ES-I3 (cell line): ENCODE measurements around the gene KIAA0513.
"Not testable (repeated sequence)": the region's sequence is repeated elsewhere in the genome, so short reads cannot be mapped to it uniquely, and the experiment has no call there.

Experiments
- H3K36me3 ChIP-seq: 2 replicates; pipeline ENCODE4 v1.6.1; 2013; ENCODE audit warnings: mild to moderate bottlenecking, low read length, control low read depth, moderate library complexity; ENCODE audit not compliant: insufficient read depth
- H3K4me1 ChIP-seq: 2 replicates; pipeline ENCODE4 v1.6.1; 2013; ENCODE audit warnings: mild to moderate bottlenecking, control low read depth, low read length; ENCODE audit not compliant: insufficient read depth
- H3K9ac ChIP-seq: 2 replicates; pipeline ENCODE4 v1.6.1; 2013; ENCODE audit warnings: low read depth, mild to moderate bottlenecking, low read length, moderate library complexity
- H3K9me3 ChIP-seq: 2 replicates; pipeline ENCODE4 v1.6.1; 2013; ENCODE audit warnings: mild to moderate bottlenecking, low read length, moderate library complexity; ENCODE audit not compliant: control insufficient read depth, insufficient read depth

The KIAA0513 gene

GRCh38 chr16:85031451-85031850, 3.9 kb downstream of the KIAA0513 start:
- Histone ChIP-seq H3K4me1 (peaks cover 22% of the 10 kb centered on the region), H3K9me3 (no peaks in the 10 kb centered on the region), H3K36me3 (no peaks in the 10 kb centered on the region), H3K9ac (no peak overlapping the region)

- not testable (repeated sequence) for H3K36me3 ChIP-seq, H3K9me3 ChIP-seq, H3K9ac ChIP-seq
- H3K4me1 ChIP-seq: peaks cover 22% of the 10 kb centered on the region
These were observed 4.6 kb downstream of the KIAA0513 start for GRCh38 chr16:85032187-85032586.

GRCh38 chr16:85033171-85033570, 5.6 kb downstream of the KIAA0513 start:
- peaks cover 22% of the 10 kb centered on the region for H3K4me1 ChIP-seq
- no peaks in the 10 kb centered on the region for H3K36me3 ChIP-seq
- no peak overlapping the region for H3K9ac ChIP-seq
- H3K9me3 ChIP-seq: no peaks in the 10 kb centered on the region

GRCh38 chr16:85034591-85035433, 7.2 kb downstream of the KIAA0513 start:
- Histone ChIP-seq H3K9me3 (no peaks in the 10 kb centered on the region), H3K4me1 (peaks cover 8% of the 10 kb centered on the region), H3K9ac (no peak overlapping the region), H3K36me3 (no peaks in the 10 kb centered on the region)

DNA sequence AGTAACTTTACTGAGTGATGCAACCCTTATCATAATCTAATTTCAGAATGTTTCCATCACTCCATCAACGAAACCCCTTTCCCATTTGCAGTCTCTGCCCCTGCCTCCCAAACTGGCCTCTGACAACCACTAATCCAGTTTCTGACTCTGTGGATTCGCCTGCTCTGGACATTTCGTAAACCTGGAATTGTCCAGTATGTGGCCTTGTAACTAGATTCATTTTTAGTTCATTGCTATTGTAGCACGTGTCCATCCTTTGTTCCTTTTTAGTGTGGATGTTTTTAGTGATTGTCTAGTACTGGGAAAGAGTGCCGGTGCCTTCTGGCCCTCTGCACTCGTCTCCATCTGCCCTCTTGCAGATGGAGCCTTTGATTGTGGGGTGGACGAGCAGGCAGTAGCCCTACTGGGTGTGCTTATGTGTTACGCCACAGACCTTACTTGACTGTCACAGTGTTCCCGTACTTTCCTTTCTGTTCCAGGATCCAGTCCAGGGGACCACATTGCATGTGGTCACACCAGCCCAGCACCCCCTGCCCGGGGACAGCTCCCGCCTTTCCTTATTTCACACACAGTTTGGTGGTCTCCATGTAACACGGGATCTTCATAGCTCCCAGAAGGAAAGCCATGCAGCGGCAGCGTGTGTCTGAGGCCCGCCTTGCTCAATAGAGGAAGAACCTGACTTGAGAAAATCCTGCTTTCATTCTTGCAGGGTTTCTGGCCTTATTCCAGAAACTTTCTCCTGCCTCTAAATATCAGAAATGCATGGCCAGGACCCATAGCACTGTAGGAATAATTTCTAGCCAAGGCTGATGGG, 8.8 kb downstream of the KIAA0513 start:
- 0 out of 2 replicates have a peak, but pooled peaks cover 5% of the 10 kb centered on the region for H3K4me1 ChIP-seq
- H3K9me3 ChIP-seq: no peaks in the 10 kb centered on the region
- no peaks in the 10 kb centered on the region for H3K36me3 ChIP-seq
- H3K9ac ChIP-seq: no peak overlapping the region

DNA sequence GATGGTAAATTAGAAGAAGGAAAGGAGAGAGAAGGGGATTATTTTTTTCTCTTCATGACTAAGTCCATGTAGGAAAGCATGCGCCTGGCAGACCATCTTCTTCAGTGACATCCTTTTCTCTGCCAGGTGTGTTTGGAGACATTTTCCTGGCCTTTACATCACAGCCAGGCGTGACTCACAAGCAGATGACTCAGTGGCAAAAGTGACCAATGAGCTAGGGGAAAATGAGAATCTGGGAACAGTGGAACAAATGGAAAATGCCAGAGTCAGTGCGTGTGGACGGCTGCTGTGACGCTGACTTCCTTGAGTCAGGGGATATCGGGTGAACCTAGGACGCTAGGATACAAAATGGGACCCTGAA, 9.4 kb downstream of the KIAA0513 start:
- Histone ChIP-seq H3K4me1 (0 out of 2 replicates have a peak, but pooled peaks cover 5% of the 10 kb centered on the region), H3K9ac (no peak overlapping the region), H3K36me3 (no peaks in the 10 kb centered on the region), H3K9me3 (no peaks in the 10 kb centered on the region)

- Histone ChIP-seq H3K36me3 (no peaks in the 10 kb centered on the region), H3K9ac (no peak overlapping the region), H3K9me3 (no peaks in the 10 kb centered on the region), H3K4me1 (0 out of 2 replicates have a peak, but pooled peaks cover 5% of the 10 kb centered on the region)
These were observed 10.1 kb downstream of the KIAA0513 start for GRCh38 chr16:85037721-85038120.

GRCh38 chr16:85040685-85041084, 13.1 kb downstream of the KIAA0513 start:
- Histone ChIP-seq H3K9ac (no peak overlapping the region), H3K4me1 (no peaks in the 10 kb centered on the region), H3K36me3 (no peaks in the 10 kb centered on the region), H3K9me3 (no peaks in the 10 kb centered on the region)

DNA sequence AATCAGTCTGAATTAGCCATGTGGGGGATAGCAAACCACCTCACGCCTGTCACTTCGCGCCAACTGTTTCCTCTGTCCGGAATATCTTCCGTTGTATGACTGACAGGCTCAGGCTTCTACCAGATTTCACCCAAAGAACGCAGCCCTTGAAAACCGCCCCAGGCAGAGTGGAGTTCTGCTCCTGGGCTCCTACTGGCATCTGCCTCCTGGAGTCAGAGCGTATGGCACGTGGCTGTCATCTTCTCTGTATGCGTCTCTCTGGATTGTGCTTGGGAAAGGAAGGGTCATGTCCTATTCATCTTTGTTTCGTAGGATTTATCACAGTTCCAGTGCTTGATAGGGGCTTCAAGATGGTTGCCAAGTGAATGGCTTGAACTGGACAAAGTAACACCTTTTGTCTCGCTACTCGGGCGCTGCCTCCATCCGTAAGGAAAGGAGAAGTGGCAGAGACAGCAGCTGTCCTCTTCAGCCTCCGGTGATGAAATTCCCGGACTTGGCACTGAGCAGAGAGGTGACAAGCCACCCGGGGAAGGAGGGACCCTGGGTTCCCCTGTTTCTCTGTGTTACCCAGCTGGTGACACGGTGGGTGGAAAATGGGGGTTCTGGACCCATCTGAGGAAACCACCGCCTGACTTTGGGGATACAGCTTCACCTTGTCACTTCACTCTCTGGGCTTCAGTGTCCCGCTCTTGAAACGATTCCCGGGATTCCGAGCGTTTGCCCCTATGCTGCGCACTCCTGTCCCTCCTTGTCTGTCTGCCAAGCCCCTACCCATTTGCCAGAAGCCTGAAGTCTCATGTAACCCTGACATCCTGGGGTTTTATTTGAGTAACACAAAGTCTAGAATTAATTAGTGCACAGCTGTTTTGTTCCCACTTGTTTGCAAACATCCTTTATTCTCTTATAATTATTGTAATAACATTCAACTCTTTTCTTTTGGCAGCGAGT, 13.9 kb downstream of the KIAA0513 start:
- H3K36me3 ChIP-seq: no peaks in the 10 kb centered on the region
- H3K9ac ChIP-seq: no peak overlapping the region
- no peaks in the 10 kb centered on the region for H3K9me3 ChIP-seq
- no peaks in the 10 kb centered on the region for H3K4me1 ChIP-seq

GRCh38 chr16:85042167-85042526, 14.6 kb downstream of the KIAA0513 start:
- Histone ChIP-seq H3K9ac (no peak overlapping the region), H3K4me1 (no peaks in the 10 kb centered on the region)

GRCh38 chr16:85042606-85043005, 15.0 kb downstream of the KIAA0513 start:
- no peaks in the 10 kb centered on the region for H3K36me3 ChIP-seq
- no peaks in the 10 kb centered on the region for H3K9me3 ChIP-seq
- H3K9ac ChIP-seq: no peak overlapping the region
- no peaks in the 10 kb centered on the region for H3K4me1 ChIP-seq

More at GRCh38 chr16:85042167-85042526, 14.6 kb downstream of the KIAA0513 start:
- Histone ChIP-seq H3K36me3 (no peaks in the 10 kb centered on the region), H3K9me3 (no peaks in the 10 kb centered on the region)

- no peaks in the 10 kb centered on the region for H3K36me3 ChIP-seq
- no peaks in the 10 kb centered on the region for H3K4me1 ChIP-seq
- H3K9me3 ChIP-seq: no peaks in the 10 kb centered on the region
- no peak overlapping the region for H3K9ac ChIP-seq
These were observed 17.5 kb downstream of the KIAA0513 start for GRCh38 chr16:85045077-85045476.

DNA sequence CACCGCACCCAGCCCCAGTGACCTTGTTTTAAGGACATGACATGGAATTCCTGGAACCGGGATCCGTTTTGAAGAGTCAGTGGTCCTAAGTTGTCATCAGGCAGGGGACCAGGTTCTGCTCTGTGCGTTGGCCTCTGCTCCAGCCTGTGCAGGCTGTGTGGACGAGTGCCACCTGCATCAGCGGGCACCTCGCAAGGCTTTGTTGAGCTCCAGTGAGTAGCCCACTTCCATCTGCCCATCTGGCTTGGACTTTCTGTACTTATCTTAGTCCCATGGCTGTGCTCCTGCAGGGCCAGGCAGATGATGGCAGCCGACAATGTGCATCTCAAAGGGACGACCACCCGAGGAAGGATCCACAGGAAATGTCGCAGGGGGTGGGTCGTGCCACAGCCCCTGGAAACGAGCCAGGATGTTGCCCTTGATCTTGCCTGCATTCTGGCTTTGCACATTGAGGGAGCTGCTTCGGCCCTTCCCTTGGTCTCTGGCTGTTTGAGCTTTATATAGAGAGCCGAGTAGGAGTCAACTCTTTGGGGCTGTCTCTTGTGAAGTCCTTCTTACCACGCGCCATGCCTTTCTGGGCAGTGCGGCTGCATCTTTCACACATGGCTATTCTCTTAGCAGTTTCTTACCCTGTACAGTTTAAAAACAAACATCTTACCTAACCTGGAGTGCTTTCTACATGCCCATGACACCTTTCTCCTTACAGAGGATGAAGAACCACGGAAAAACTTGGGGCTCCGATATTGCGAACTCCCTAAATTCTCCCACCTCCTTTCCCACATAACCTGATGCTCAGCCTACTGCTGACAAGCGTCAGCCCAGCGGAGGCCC, 18.3 kb downstream of the KIAA0513 start:
- H3K4me1 ChIP-seq: no peaks in the 10 kb centered on the region; the same call in 1 of the 2 replicates
- no peaks in the 10 kb centered on the region for H3K9me3 ChIP-seq
- no peaks in the 10 kb centered on the region for H3K36me3 ChIP-seq
- H3K9ac ChIP-seq: no peak overlapping the region
